PC-3 (cell line): Measurements from ENCODE around the gene CDHR2. TPM values are rescaled to one million over a fixed set of nuclear protein-coding genes. Genes with fewer than 3 reads are reported as not detected.

Experiments
- ATAC-seq: fragments of 200-7000 bp; cut with Tn5 transposase; 2 replicates; pipeline ENCODE4 v1.9.1; 2020; ENCODE audit warnings: mild to moderate bottlenecking, moderate library complexity
- BruUV-seq: library from RNA; stranded (reverse); fragments of 400-500 nt; replicated peaks from 2 replicates; lab custom pipeline; 2021; lab: Mats Ljungman, UMichigan
- CTCF ChIA-PET: fragments of 300-600 bp; sonication (Branson Sonifier 250); formaldehyde crosslinking; loops from one replicate; lab custom pipeline; 2022; ENCODE audit warnings: antibody characterized with exemption; lab: Charles Lee
- POLR2A ChIA-PET: fragments of 300-600 bp; sonication (Branson Sonifier 250); formaldehyde crosslinking; loops from one replicate; lab custom pipeline; 2022; ENCODE audit warnings: antibody characterized with exemption; ENCODE audit not compliant: unreplicated experiment; lab: Charles Lee
- DNase-seq: peaks from one replicate; pipeline ENCODE4 v3.0.0-alpha.2; 2015
- H2AFZ ChIP-seq: fragments of 300-600 bp; sonication (generic); 2 replicates; pipeline ENCODE4 v1.6.0; 2016; ENCODE audit warnings: antibody characterized with exemption, low read length
- H3F3A ChIP-seq: fragments of 300-600 bp; sonication (generic); one replicate; pipeline ENCODE4 v1.6.0; 2017; ENCODE audit warnings: antibody characterized with exemption, low read length, control low read depth, mild to moderate bottlenecking; ENCODE audit not compliant: unreplicated experiment
- H3K27ac ChIP-seq: fragments of 300-600 bp; sonication (generic); 2 replicates; pipeline ENCODE4 v1.5.1; 2016; ENCODE audit warnings: mild to moderate bottlenecking, low read length
- H3K27me3 ChIP-seq: fragments of 300-600 bp; sonication (generic); 2 replicates; pipeline ENCODE4 v1.6.1; 2016; ENCODE audit warnings: low read length, mixed read lengths
- H3K36me3 ChIP-seq: fragments of 300-600 bp; sonication (generic); 2 replicates; pipeline ENCODE4 v1.6.1; 2016; ENCODE audit warnings: low read depth, mixed run types, low read length, mixed read lengths
- H3K4me1 ChIP-seq: fragments of 300-600 bp; sonication (generic); 2 replicates; pipeline ENCODE4 v1.5.1; 2016; ENCODE audit warnings: low read length; ENCODE audit not compliant: insufficient read depth
- H3K4me2 ChIP-seq: fragments of 300-600 bp; sonication (generic); 2 replicates; pipeline ENCODE4 v1.6.0; 2016; ENCODE audit warnings: low read length
- H3K4me3 ChIP-seq: fragments of 300-600 bp; sonication (generic); 2 replicates; pipeline ENCODE4 v1.5.1; 2016; ENCODE audit warnings: mild to moderate bottlenecking, low read length, mixed read lengths
- H3K79me2 ChIP-seq: fragments of 300-600 bp; sonication (generic); 2 replicates; pipeline ENCODE4 v1.6.1; 2017; ENCODE audit warnings: low read length, mixed read lengths
- H3K9ac ChIP-seq: fragments of 300-600 bp; sonication (generic); 2 replicates; pipeline ENCODE4 v1.6.0; 2016; ENCODE audit warnings: mild to moderate bottlenecking, low read length
- H3K9me2 ChIP-seq: fragments of 300-600 bp; sonication (generic); replicated peaks from 2 replicates; pipeline ENCODE4 v1.6.1; 2016; ENCODE audit warnings: mixed run types, low read length, mixed read lengths
- H3K9me3 ChIP-seq: fragments of 300-600 bp; sonication (generic); 2 replicates; pipeline ENCODE4 v1.6.1; 2016; ENCODE audit warnings: low read length, mixed read lengths
- H4K20me1 ChIP-seq: fragments of 300-600 bp; sonication (generic); 2 replicates; pipeline ENCODE4 v1.6.1; 2016; ENCODE audit warnings: low read length, mixed read lengths
- CTCF ChIP-seq: fragments of 300-600 bp; sonication (generic); conservative IDR thresholded peaks from 2 replicates; pipeline ENCODE4 v1.5.1; 2017; ENCODE audit warnings: antibody characterized with exemption, low read depth, mild to moderate bottlenecking, low read length
- EZH2 ChIP-seq: fragments of 300-600 bp; sonication (generic); IDR thresholded peaks from one replicate; pipeline ENCODE4 v1.6.1; 2017; ENCODE audit warnings: antibody characterized with exemption, mild to moderate bottlenecking, low read length; ENCODE audit not compliant: unreplicated experiment
- EZH2phosphoT487 ChIP-seq: fragments of 300-600 bp; sonication (generic); IDR thresholded peaks from 2 replicates; pipeline ENCODE4 v1.6.1; 2018; ENCODE audit warnings: mild to moderate bottlenecking, antibody characterized with exemption, low read length, borderline replicate concordance
- intact Hi-C: fragments of 100-400 bp; cut with micrococcal nuclease; formaldehyde crosslinking; loops from 2 replicates; pipeline ENCODE4 v1.9.0; 2023
- total RNA-seq: library from RNA; depleted of rRNA; stranded (reverse); fragments of >200 nt; gene quantifications from 2 replicates; pipeline ENCODE4 v1.2.3, GENCODE V29; 2014

CDHR2 gene
- total RNA-seq, 1 experiment from 2014 or later = 0.07 TPM

- Histone ChIP-seq H3K79me2 (no peaks in the 10 kb centered on the region), H3K9me2 (no peaks in the 10 kb centered on the region), H3K4me2 (no peak overlapping the region), H3K4me1 (peaks cover 2% of the 10 kb centered on the region; the same call in 1 of the 2 replicates), H3K9ac (no peak overlapping the region), H3K27me3 (no peaks in the 10 kb centered on the region), H3K9me3 (no peaks in the 10 kb centered on the region), H3F3A (no peaks in the 10 kb centered on the region), H3K27ac (no peak overlapping the region), H3K36me3 (no peaks in the 10 kb centered on the region; the same call in 1 of the 2 replicates), H3K4me3 (no peak overlapping the region), H2AFZ (no peak overlapping the region), H4K20me1 (no peaks in the 10 kb centered on the region)
- intact Hi-C loops = no loop called here
- DNase-seq = no peak
- ChIA-PET CTCF (no interaction called here), POLR2A (no interaction called here)
- no peak for TF ChIP-seq EZH2phosphoT487
- TF ChIP-seq EZH2 = no peak
- TF ChIP-seq CTCF = no peak
- BruUV-seq = no TSS peak
- no peak for ATAC-seq
These were observed 33.9 kb downstream of the CDHR2 start for GRCh38 chr5:176583076-176583475.

DNA sequence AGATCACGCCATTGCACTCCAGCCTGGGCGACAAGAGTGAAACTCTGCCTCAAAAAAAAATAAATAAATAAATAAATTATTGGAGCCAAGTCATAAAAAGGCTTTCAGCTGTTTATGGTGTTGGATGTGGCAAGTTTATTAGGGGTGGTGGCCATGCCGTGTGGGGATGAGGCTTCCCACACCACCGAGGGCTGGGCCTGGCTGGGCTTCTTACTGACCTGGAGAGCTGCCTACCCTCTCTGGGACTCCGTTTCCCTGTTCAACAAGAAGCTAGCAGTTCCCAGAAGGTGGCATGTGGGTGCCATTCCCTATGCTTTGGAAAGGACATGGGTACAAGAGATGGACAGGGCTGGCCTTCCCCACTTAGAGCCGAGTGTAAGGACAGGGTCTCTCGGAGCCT is 38.3 kb downstream of the CDHR2 start:
- no TSS peak for BruUV-seq
- no peak overlapping the region for H2AFZ ChIP-seq
- ChIA-PET CTCF (no interaction called here), POLR2A (no interaction called here)
- no peaks in the 10 kb centered on the region for H3K4me1 ChIP-seq
- H3F3A ChIP-seq = no peaks in the 10 kb centered on the region
- no peak for ATAC-seq
- no peak for DNase-seq
- H4K20me1 ChIP-seq = no peaks in the 10 kb centered on the region
- H3K4me2 ChIP-seq = no peak overlapping the region
- H3K9me2 ChIP-seq = no peaks in the 10 kb centered on the region
- H3K9me3 ChIP-seq = no peaks in the 10 kb centered on the region
- H3K27me3 ChIP-seq = no peaks in the 10 kb centered on the region
- intact Hi-C loops = no loop called here
- TF ChIP-seq CTCF (no peak), EZH2 (no peak), EZH2phosphoT487 (no peak)
- no peak overlapping the region for H3K4me3 ChIP-seq
- no peaks in the 10 kb centered on the region; the same call in 1 of the 2 replicates for H3K36me3 ChIP-seq
- H3K9ac ChIP-seq = no peak overlapping the region
- H3K27ac ChIP-seq = no peak overlapping the region
- H3K79me2 ChIP-seq = no peaks in the 10 kb centered on the region

DNA sequence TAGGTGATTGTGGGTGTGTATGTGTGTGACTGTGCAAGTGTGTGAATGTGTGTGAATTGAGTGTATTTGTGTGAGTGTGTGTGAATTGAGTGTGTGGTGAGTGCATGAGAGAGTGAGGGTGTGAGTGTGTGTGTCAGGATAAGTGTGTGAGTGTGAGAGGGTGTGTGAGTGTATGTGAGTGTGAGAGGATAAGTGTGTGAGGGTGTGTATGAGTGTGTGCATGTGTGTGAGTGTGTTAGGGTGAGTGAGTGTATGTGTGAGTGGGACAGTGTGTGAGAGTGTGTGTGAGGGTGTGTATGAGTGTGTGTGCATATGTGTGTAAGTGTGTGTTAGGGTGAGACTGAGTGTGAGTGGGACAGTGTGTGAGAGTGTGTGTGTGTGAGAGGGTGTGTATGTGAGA is 39.2 kb downstream of the CDHR2 start:
- H3K4me1 ChIP-seq = no peaks in the 10 kb centered on the region
- H3K4me2 ChIP-seq = no peak overlapping the region
- ChIA-PET POLR2A (no interaction called here), CTCF (no interaction called here)
- no peak overlapping the region for H3K27ac ChIP-seq
- H3K9ac ChIP-seq = no peak overlapping the region
- H4K20me1 ChIP-seq = no peaks in the 10 kb centered on the region
- no peak for TF ChIP-seq EZH2phosphoT487
- no peaks in the 10 kb centered on the region for H3K9me3 ChIP-seq
- H3K9me2 ChIP-seq = no peaks in the 10 kb centered on the region
- intact Hi-C loops = no loop called here
- no peak overlapping the region for H3K4me3 ChIP-seq
- H3K27me3 ChIP-seq = no peaks in the 10 kb centered on the region
- no peaks in the 10 kb centered on the region for H3K79me2 ChIP-seq
- DNase-seq (no peak), ATAC-seq (no peak)
- no peaks in the 10 kb centered on the region; the same call in 1 of the 2 replicates for H3K36me3 ChIP-seq
- H3F3A ChIP-seq = no peaks in the 10 kb centered on the region
- BruUV-seq = no TSS peak
- H2AFZ ChIP-seq = no peak overlapping the region
